Measurements from ENCODE around the gene CACNA2D3.

DNA sequence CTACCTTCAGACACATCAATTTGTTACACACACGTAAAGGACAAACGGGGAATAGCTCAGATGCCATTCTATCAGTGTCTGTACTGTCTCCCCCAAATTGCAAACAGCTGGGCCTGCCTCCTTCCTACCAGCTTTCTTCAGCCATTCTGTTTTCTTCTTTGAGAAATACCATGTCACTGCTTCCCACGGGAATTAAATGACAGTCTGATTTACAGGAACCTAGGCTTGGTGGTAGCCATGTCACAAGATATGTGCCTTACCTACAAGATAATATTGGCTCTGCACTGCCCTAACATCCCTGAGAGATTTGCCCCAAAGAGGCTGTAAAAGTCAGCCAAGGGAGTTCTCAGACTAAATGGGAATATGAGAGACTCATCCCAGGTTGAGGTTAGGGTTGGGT lies 497.2 kb downstream of the CACNA2D3 start:
- no peak for TF ChIP-seq CTCF (IDR thresholded peaks at IDR 0.05)
- no peak for TF ChIP-seq EZH2 (IDR thresholded peaks at IDR 0.05)
- no peak for TF ChIP-seq EZH2phosphoT487 (IDR thresholded peaks at IDR 0.05)
